Endodermal cell (in vitro differentiated cells): Measurements from ENCODE around the gene EMD. TPM values are rescaled to one million over a fixed set of nuclear protein-coding genes. Genes with fewer than 3 reads are reported as not detected.

Source experiments
- DNase-seq: peaks from one replicate; pipeline ENCODE4 v3.0.0-alpha.2; 2017
- H3K27ac ChIP-seq: 2 replicates; pipeline ENCODE4 v1.5.1; 2013; ENCODE audit warnings: mild to moderate bottlenecking, low read depth, low read length, moderate library complexity
- H3K27me3 ChIP-seq: 2 replicates; pipeline ENCODE4 v1.6.1; 2013; ENCODE audit warnings: mild to moderate bottlenecking, low read length, moderate library complexity; ENCODE audit not compliant: insufficient read depth, control insufficient read depth, poor library complexity, severe bottlenecking
- H3K36me3 ChIP-seq: 2 replicates; pipeline ENCODE4 v1.7.0; 2013; ENCODE audit warnings: mild to moderate bottlenecking, low read length, moderate library complexity; ENCODE audit not compliant: control insufficient read depth, insufficient read depth
- H3K4me1 ChIP-seq: one replicate; pipeline ENCODE4 v1.7.0; 2013; ENCODE audit warnings: low read length; ENCODE audit not compliant: control insufficient read depth, insufficient read depth
- H3K4me3 ChIP-seq: 2 replicates; pipeline ENCODE4 v1.5.1; 2013; ENCODE audit warnings: mild to moderate bottlenecking, low read length, moderate library complexity
- H3K9ac ChIP-seq: 2 replicates; pipeline ENCODE4 v1.6.1; 2013; ENCODE audit warnings: mild to moderate bottlenecking, low read length, moderate library complexity; ENCODE audit not compliant: poor library complexity, severe bottlenecking; ENCODE audit errors: extremely low read depth
- H3K9me3 ChIP-seq: 2 replicates; pipeline ENCODE4 v1.6.1; 2013; ENCODE audit warnings: mild to moderate bottlenecking, low read length, moderate library complexity; ENCODE audit not compliant: control insufficient read depth
- H3K27ac Mint-ChIP-seq: 2 replicates; pipeline ENCODE4 v1.8.0; 2020; ENCODE audit warnings: mixed read lengths
- H3K27me3 Mint-ChIP-seq: 2 replicates; pipeline ENCODE4 v1.8.0; 2021; ENCODE audit warnings: mild to moderate bottlenecking, mixed read lengths; ENCODE audit not compliant: insufficient read depth
- H3K36me3 Mint-ChIP-seq: 2 replicates; pipeline ENCODE4 v1.8.0; 2020; ENCODE audit warnings: low read depth, mixed read lengths
- H3K4me1 Mint-ChIP-seq: 2 replicates; pipeline ENCODE4 v1.8.0; 2020; ENCODE audit warnings: mixed read lengths
- H3K4me3 Mint-ChIP-seq: 2 replicates; pipeline ENCODE4 v1.8.0; 2020; ENCODE audit warnings: mild to moderate bottlenecking, moderate library complexity, mixed read lengths
- H3K9me3 Mint-ChIP-seq: 2 replicates; pipeline ENCODE4 v1.8.0; 2020; ENCODE audit warnings: mild to moderate bottlenecking, mixed read lengths
- CTCF ChIP-seq: fragments of 200-600 bp; sonication (generic); conservative IDR thresholded peaks from 2 replicates; pipeline ENCODE4 v1.5.0; 2021; ENCODE audit warnings: antibody characterized with exemption, mild to moderate bottlenecking
- WGBS, 2 experiments: methylation state at CpG; one replicate each; pipeline versions ENCODE4 v1.1.5 to v1.1.7; 2013; ENCODE audit warnings: missing lambda C conversion rate in 2 of 2, mixed read lengths in 1 of 2; ENCODE audit not compliant: insufficient coverage in 1 of 2, insufficient read length in 1 of 2; 5-methylcytosine and 5-hydroxymethylcytosine counted together
- total RNA-seq, 2 donors: library from RNA; stranded (reverse); fragmentation: NEBNext Ultra II Directional in 1 of 2; extraction: Animal tissue kit (Norgen Biotek cat#: 25700) in 1 of 2; gene quantifications; 2 replicates in 1 of 2; 3 replicates in 1 of 2; pipeline ENCODE4 v1.2.1, GENCODE V29; 2021

EMD gene
- total RNA-seq, 2 donors from 2014 or later = 60.3 to 76.4 TPM

GRCh38 chrX:154370300-154371016 is 8.6 kb upstream of the EMD start:
- H3K36me3 ChIP-seq = peaks cover 39% of the 10 kb centered on the region
- H3K4me1 ChIP-seq = no peaks in the 10 kb centered on the region
- WGBS, 2 experiments = 0% methylated on average over 1 to 61 of the region's 63 CpGs
- no peak for DNase-seq
- Mint-ChIP-seq H3K4me3 (peak overlapping the region; percentile 92), H3K9me3 (peaks cover 50% of the 10 kb centered on the region), H3K27me3 (peaks cover 9% of the 10 kb centered on the region), H3K27ac (peak overlapping the region; percentile 97), H3K36me3 (peaks cover 16% of the 10 kb centered on the region), H3K4me1 (no peaks in the 10 kb centered on the region)
- H3K4me3 ChIP-seq = peak overlapping the region; percentile 92
- H3K27ac ChIP-seq = peak overlapping the region; percentile 83
- H3K27me3 ChIP-seq = no peaks in the 10 kb centered on the region
- H3K9me3 ChIP-seq = no peaks in the 10 kb centered on the region
- H3K9ac ChIP-seq = peak overlapping the region; percentile 96
- no peak for TF ChIP-seq CTCF

GRCh38 chrX:154371017-154371788 is 7.9 kb upstream of the EMD start:
- peak overlapping the region; percentile 92 for H3K4me3 ChIP-seq
- Mint-ChIP-seq H3K36me3 (peaks cover 14% of the 10 kb centered on the region), H3K4me1 (no peaks in the 10 kb centered on the region), H3K27me3 (peaks cover 9% of the 10 kb centered on the region), H3K9me3 (peaks cover 49% of the 10 kb centered on the region), H3K4me3 (peak overlapping the region; percentile 92), H3K27ac (peak overlapping the region; percentile 81)
- no peaks in the 10 kb centered on the region for H3K27me3 ChIP-seq
- H3K36me3 ChIP-seq = peaks cover 34% of the 10 kb centered on the region
- peak overlapping the region; percentile 96 for H3K9ac ChIP-seq
- 0% methylated on average over 67 of the region's 77 CpGs; no CpG with 5 or more reads in 1 of the 2 experiments for WGBS, 2 experiments
- H3K4me1 ChIP-seq = no peaks in the 10 kb centered on the region
- TF ChIP-seq CTCF = no peak
- DNase-seq = peak; percentile 95
- H3K27ac ChIP-seq = peak overlapping the region; percentile 83
- H3K9me3 ChIP-seq = no peaks in the 10 kb centered on the region

- peak overlapping the region; percentile 71 for H3K4me3 ChIP-seq
- no peak overlapping the region for H3K27ac Mint-ChIP-seq
- H3K27me3 Mint-ChIP-seq = peaks cover 13% of the 10 kb centered on the region
- no peaks in the 10 kb centered on the region for H3K9me3 ChIP-seq
- peaks cover 28% of the 10 kb centered on the region for H3K36me3 ChIP-seq
- peaks cover 51% of the 10 kb centered on the region for H3K9me3 Mint-ChIP-seq
- no peak for TF ChIP-seq CTCF
- H3K27me3 ChIP-seq = no peaks in the 10 kb centered on the region
- no peak overlapping the region for H3K9ac ChIP-seq
- 10 to 20% methylated on average over 1 to 42 of the region's 43 CpGs for WGBS, 2 experiments
- no peak for DNase-seq
- H3K27ac ChIP-seq = no peak overlapping the region
- no peaks in the 10 kb centered on the region for H3K4me1 Mint-ChIP-seq
- H3K4me1 ChIP-seq = no peaks in the 10 kb centered on the region
- H3K36me3 Mint-ChIP-seq = peaks cover 12% of the 10 kb centered on the region
- H3K4me3 Mint-ChIP-seq = peak overlapping the region; percentile 92
These were observed 7.2 kb upstream of the EMD start for GRCh38 chrX:154371789-154372300.
